WTC11 (cell line): ENCODE measurements around the gene SUN2. TPM values are rescaled to one million over a fixed set of nuclear protein-coding genes. Genes with fewer than 3 reads are reported as not detected.

ENCODE experiments used
- ATAC-seq: fragments of 200-7000 bp; cut with Tn5 transposase; 2 replicates; pipeline ENCODE4 v1.10.0; 2021; ENCODE audit warnings: mild to moderate bottlenecking, moderate library complexity
- CTCF ChIA-PET: fragments of 300-600 bp; sonication (Branson Sonifier 250); formaldehyde crosslinking; loops from one replicate; lab custom pipeline; 2021; ENCODE audit warnings: antibody characterized with exemption; lab: Charles Lee
- POLR2A ChIA-PET: fragments of 350-600 bp; sonication (Branson Sonifier 250); formaldehyde crosslinking; loops from one replicate; lab custom pipeline; 2021; ENCODE audit warnings: antibody characterized with exemption; lab: Charles Lee
- DNase-seq: peaks from one replicate; pipeline ENCODE4 v3.0.0; 2021; ENCODE audit warnings: low spot score
- H3K27ac Mint-ChIP-seq: 2 replicates; pipeline ENCODE4 v1.8.0; 2021; ENCODE audit warnings: mixed read lengths
- H3K27me3 Mint-ChIP-seq: 2 replicates; pipeline ENCODE4 v1.8.0; 2021; ENCODE audit warnings: low read depth, mild to moderate bottlenecking, moderate library complexity, mixed read lengths
- H3K36me3 Mint-ChIP-seq: 2 replicates; pipeline ENCODE4 v1.8.0; 2021; ENCODE audit warnings: mixed read lengths
- H3K4me1 Mint-ChIP-seq: 2 replicates; pipeline ENCODE4 v1.8.0; 2022; ENCODE audit warnings: mixed read lengths
- H3K4me3 Mint-ChIP-seq: 2 replicates; pipeline ENCODE4 v1.8.0; 2021; ENCODE audit warnings: mild to moderate bottlenecking, moderate library complexity, mixed read lengths
- H3K9me3 Mint-ChIP-seq: 2 replicates; pipeline ENCODE4 v1.8.0; 2021; ENCODE audit warnings: mixed read lengths
- CBFB ChIP-seq: sonication (generic); formaldehyde crosslinking; IDR thresholded peaks from 2 replicates; pipeline ENCODE4 v1.8.1; 2022; ENCODE audit warnings: mild to moderate bottlenecking, low read depth, missing genetic modification reagents
- CREB1 ChIP-seq: sonication (generic); formaldehyde crosslinking; IDR thresholded peaks from 2 replicates; pipeline ENCODE4 v1.8.0; 2023; ENCODE audit warnings: mild to moderate bottlenecking, missing genetic modification reagents
- GTF2I ChIP-seq: fragments of 250-450 bp; sonication (Bioruptor Pico); conservative IDR thresholded peaks from 2 replicates; pipeline ENCODE4 v1.4.0; 2021; ENCODE audit warnings: mild to moderate bottlenecking
- HMGA2 ChIP-seq: fragments of 250-450 bp; sonication (Bioruptor Pico); IDR thresholded peaks from 2 replicates; pipeline ENCODE4 v1.4.0; 2021; ENCODE audit warnings: mild to moderate bottlenecking, moderate library complexity
- JAZF1 ChIP-seq: fragments of 250-450 bp; sonication (Bioruptor Pico); IDR thresholded peaks from 2 replicates; pipeline ENCODE4 v1.9.0; 2021; ENCODE audit warnings: moderate library complexity, mild to moderate bottlenecking, inconsistent platforms
- MYBL2 ChIP-seq: sonication (generic); formaldehyde crosslinking; IDR thresholded peaks from 2 replicates; pipeline ENCODE4 v1.8.1; 2023; ENCODE audit warnings: mild to moderate bottlenecking, moderate library complexity, missing genetic modification reagents
- NR1H2 ChIP-seq: sonication (generic); formaldehyde crosslinking; IDR thresholded peaks from 2 replicates; pipeline ENCODE4 v1.9.0; 2021; ENCODE audit warnings: mild to moderate bottlenecking, moderate library complexity, missing genetic modification reagents
- NR3C1 ChIP-seq: sonication (generic); formaldehyde crosslinking; conservative IDR thresholded peaks from 2 replicates; pipeline ENCODE4 v1.8.1; 2023; ENCODE audit warnings: low read depth, mild to moderate bottlenecking, missing genetic modification reagents
- SMAD3 ChIP-seq: sonication (generic); formaldehyde crosslinking; IDR thresholded peaks from 2 replicates; pipeline ENCODE4 v1.8.0; 2022; ENCODE audit warnings: missing genetic modification reagents, mild to moderate bottlenecking, borderline replicate concordance
- SOX15 ChIP-seq: fragments of 250-450 bp; sonication (Bioruptor Pico); IDR thresholded peaks from 2 replicates; pipeline ENCODE4 v1.9.0; 2021; ENCODE audit warnings: mild to moderate bottlenecking
- TP53 ChIP-seq: sonication (generic); formaldehyde crosslinking; IDR thresholded peaks from 2 replicates; pipeline ENCODE4 v1.8.1; 2023; ENCODE audit warnings: mild to moderate bottlenecking, missing genetic modification reagents
- ZNF121 ChIP-seq: sonication (generic); formaldehyde crosslinking; IDR thresholded peaks from 2 replicates; pipeline ENCODE4 v1.8.0; 2023; ENCODE audit warnings: missing genetic modification reagents
- ZNF263 ChIP-seq: sonication (generic); formaldehyde crosslinking; IDR thresholded peaks from 2 replicates; pipeline ENCODE4 v1.8.1; 2022; ENCODE audit warnings: low read depth, mild to moderate bottlenecking, moderate library complexity, missing genetic modification reagents
- total RNA-seq: library from RNA; stranded (reverse); gene quantifications from 3 replicates; pipeline ENCODE4 v1.2.3, GENCODE V29; 2021
- TF ChIP-seq, protein P1 (sequence below): sonication (generic); formaldehyde crosslinking; IDR thresholded peaks from 2 replicates; pipeline ENCODE4 v1.8.0; 2022; ENCODE audit warnings: missing genetic modification reagents
- TF ChIP-seq, protein P2 (sequence below): sonication (generic); formaldehyde crosslinking; IDR thresholded peaks from 2 replicates; pipeline ENCODE4 v1.8.0; 2023; ENCODE audit warnings: missing genetic modification reagents, mild to moderate bottlenecking, borderline replicate concordance
- TF ChIP-seq, protein P3 (sequence below): sonication (generic); formaldehyde crosslinking; IDR thresholded peaks from 2 replicates; pipeline ENCODE4 v1.8.1; 2023; ENCODE audit warnings: mild to moderate bottlenecking, missing genetic modification reagents
- TF ChIP-seq, protein P4 (sequence below): sonication (generic); formaldehyde crosslinking; IDR thresholded peaks from 2 replicates; pipeline ENCODE4 v1.8.1; 2022; ENCODE audit warnings: missing genetic modification reagents, borderline replicate concordance
- TF ChIP-seq, protein P5 (sequence below): sonication (generic); formaldehyde crosslinking; IDR thresholded peaks from 2 replicates; pipeline ENCODE4 v1.8.1; 2022; ENCODE audit warnings: low read depth, missing genetic modification reagents, borderline replicate concordance
- TF ChIP-seq, protein P6 (sequence below): sonication (generic); formaldehyde crosslinking; IDR thresholded peaks from 2 replicates; pipeline ENCODE4 v1.8.0; 2023; ENCODE audit warnings: mild to moderate bottlenecking, missing genetic modification reagents
- TF ChIP-seq, protein P7 (sequence below): sonication (generic); formaldehyde crosslinking; IDR thresholded peaks from 2 replicates; pipeline ENCODE4 v1.8.1; 2023; ENCODE audit warnings: mild to moderate bottlenecking, missing genetic modification reagents, moderate library complexity

The SUN2 gene
- total RNA-seq, 1 experiment from 2014 or later, result 30.1 TPM

DNA sequence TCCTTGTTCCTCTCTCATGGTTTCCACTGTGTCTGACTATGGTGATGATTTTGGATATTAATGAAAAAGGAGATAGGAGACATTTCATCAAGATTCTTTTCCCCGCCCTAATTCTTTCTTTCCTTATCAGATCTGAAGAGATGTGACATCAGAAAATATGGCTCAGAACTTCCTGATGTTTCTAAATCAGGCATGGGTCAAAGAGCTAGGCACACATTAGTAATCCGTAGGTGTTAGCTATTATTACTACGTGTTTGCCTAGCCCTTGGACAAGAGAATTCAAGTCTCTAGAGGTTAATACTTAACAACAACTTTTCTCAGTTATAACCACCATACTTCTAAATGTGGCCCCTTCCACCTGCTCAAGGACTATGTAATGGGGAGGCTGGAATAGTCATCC is 60.9 kb downstream of the SUN2 start (continued):
- TF ChIP-seq, protein P1, sequence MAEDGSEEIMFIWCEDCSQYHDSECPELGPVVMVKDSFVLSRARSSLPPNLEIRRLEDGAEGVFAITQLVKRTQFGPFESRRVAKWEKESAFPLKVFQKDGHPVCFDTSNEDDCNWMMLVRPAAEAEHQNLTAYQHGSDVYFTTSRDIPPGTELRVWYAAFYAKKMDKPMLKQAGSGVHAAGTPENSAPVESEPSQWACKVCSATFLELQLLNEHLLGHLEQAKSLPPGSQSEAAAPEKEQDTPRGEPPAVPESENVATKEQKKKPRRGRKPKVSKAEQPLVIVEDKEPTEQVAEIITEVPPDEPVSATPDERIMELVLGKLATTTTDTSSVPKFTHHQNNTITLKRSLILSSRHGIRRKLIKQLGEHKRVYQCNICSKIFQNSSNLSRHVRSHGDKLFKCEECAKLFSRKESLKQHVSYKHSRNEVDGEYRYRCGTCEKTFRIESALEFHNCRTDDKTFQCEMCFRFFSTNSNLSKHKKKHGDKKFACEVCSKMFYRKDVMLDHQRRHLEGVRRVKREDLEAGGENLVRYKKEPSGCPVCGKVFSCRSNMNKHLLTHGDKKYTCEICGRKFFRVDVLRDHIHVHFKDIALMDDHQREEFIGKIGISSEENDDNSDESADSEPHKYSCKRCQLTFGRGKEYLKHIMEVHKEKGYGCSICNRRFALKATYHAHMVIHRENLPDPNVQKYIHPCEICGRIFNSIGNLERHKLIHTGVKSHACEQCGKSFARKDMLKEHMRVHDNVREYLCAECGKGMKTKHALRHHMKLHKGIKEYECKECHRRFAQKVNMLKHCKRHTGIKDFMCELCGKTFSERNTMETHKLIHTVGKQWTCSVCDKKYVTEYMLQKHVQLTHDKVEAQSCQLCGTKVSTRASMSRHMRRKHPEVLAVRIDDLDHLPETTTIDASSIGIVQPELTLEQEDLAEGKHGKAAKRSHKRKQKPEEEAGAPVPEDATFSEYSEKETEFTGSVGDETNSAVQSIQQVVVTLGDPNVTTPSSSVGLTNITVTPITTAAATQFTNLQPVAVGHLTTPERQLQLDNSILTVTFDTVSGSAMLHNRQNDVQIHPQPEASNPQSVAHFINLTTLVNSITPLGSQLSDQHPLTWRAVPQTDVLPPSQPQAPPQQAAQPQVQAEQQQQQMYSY (CRISPR knock-in tag), result no peak
- TF ChIP-seq GTF2I (no peak), SMAD3 (CRISPR knock-in tag) (no peak), TP53 (no peak)
- TF ChIP-seq, protein P2, sequence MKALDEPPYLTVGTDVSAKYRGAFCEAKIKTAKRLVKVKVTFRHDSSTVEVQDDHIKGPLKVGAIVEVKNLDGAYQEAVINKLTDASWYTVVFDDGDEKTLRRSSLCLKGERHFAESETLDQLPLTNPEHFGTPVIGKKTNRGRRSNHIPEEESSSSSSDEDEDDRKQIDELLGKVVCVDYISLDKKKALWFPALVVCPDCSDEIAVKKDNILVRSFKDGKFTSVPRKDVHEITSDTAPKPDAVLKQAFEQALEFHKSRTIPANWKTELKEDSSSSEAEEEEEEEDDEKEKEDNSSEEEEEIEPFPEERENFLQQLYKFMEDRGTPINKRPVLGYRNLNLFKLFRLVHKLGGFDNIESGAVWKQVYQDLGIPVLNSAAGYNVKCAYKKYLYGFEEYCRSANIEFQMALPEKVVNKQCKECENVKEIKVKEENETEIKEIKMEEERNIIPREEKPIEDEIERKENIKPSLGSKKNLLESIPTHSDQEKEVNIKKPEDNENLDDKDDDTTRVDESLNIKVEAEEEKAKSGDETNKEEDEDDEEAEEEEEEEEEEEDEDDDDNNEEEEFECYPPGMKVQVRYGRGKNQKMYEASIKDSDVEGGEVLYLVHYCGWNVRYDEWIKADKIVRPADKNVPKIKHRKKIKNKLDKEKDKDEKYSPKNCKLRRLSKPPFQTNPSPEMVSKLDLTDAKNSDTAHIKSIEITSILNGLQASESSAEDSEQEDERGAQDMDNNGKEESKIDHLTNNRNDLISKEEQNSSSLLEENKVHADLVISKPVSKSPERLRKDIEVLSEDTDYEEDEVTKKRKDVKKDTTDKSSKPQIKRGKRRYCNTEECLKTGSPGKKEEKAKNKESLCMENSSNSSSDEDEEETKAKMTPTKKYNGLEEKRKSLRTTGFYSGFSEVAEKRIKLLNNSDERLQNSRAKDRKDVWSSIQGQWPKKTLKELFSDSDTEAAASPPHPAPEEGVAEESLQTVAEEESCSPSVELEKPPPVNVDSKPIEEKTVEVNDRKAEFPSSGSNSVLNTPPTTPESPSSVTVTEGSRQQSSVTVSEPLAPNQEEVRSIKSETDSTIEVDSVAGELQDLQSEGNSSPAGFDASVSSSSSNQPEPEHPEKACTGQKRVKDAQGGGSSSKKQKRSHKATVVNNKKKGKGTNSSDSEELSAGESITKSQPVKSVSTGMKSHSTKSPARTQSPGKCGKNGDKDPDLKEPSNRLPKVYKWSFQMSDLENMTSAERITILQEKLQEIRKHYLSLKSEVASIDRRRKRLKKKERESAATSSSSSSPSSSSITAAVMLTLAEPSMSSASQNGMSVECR (CRISPR knock-in tag), result no peak

DNA sequence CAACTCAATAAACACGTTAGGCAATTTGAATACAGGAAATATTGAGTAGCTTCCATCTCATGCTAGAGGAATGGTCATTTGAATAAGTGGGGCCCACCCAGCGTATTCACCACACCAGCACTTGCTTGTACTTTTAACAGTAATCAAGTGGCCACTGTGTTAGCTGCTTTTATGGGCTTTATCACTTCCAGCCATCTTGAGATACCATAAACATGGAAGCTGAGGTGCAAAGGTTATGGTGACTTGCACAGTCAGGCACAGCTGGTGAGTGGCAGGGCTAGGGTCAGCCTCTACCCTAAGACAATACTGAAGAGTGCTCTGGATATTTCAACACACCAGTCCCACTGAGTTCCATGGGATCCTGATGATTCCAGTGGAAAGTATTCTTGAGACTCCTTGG is 61.7 kb downstream of the SUN2 start:
- Mint-ChIP-seq H3K27me3 (no peaks in the 10 kb centered on the region), H3K27ac (no peak overlapping the region), H3K36me3 (peaks cover 22% of the 10 kb centered on the region), H3K4me1 (peaks cover 20% of the 10 kb centered on the region), H3K4me3 (no peak overlapping the region), H3K9me3 (no peaks in the 10 kb centered on the region)
- DNase-seq, result no peak
- POLR2A ChIA-PET, result no interaction called here
- CTCF ChIA-PET, result interaction anchor here (0.7 kb wide), 1 partner anchor 267 kb away, joined by 4 read pairs; no protein-coding TSS in a partner anchor
- ATAC-seq, result no peak
- no peak for TF ChIP-seq NR1H2
- TF ChIP-seq, protein P3, sequence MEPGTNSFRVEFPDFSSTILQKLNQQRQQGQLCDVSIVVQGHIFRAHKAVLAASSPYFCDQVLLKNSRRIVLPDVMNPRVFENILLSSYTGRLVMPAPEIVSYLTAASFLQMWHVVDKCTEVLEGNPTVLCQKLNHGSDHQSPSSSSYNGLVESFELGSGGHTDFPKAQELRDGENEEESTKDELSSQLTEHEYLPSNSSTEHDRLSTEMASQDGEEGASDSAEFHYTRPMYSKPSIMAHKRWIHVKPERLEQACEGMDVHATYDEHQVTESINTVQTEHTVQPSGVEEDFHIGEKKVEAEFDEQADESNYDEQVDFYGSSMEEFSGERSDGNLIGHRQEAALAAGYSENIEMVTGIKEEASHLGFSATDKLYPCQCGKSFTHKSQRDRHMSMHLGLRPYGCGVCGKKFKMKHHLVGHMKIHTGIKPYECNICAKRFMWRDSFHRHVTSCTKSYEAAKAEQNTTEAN (CRISPR knock-in tag), result no peak
- TF ChIP-seq, protein P4, sequence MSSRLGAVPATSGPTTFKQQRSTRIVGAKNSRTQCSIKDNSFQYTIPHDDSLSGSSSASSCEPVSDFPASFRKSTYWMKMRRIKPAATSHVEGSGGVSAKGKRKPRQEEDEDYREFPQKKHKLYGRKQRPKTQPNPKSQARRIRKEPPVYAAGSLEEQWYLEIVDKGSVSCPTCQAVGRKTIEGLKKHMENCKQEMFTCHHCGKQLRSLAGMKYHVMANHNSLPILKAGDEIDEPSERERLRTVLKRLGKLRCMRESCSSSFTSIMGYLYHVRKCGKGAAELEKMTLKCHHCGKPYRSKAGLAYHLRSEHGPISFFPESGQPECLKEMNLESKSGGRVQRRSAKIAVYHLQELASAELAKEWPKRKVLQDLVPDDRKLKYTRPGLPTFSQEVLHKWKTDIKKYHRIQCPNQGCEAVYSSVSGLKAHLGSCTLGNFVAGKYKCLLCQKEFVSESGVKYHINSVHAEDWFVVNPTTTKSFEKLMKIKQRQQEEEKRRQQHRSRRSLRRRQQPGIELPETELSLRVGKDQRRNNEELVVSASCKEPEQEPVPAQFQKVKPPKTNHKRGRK (CRISPR knock-in tag), result no peak
- TF ChIP-seq SOX15, result no peak
- TF ChIP-seq ZNF263 (CRISPR knock-in tag), result no peak
- no peak for TF ChIP-seq NR3C1
- TF ChIP-seq CBFB (CRISPR knock-in tag), result no peak
- no peak for TF ChIP-seq TP53
- no peak for TF ChIP-seq GTF2I
- TF ChIP-seq, protein P5, sequence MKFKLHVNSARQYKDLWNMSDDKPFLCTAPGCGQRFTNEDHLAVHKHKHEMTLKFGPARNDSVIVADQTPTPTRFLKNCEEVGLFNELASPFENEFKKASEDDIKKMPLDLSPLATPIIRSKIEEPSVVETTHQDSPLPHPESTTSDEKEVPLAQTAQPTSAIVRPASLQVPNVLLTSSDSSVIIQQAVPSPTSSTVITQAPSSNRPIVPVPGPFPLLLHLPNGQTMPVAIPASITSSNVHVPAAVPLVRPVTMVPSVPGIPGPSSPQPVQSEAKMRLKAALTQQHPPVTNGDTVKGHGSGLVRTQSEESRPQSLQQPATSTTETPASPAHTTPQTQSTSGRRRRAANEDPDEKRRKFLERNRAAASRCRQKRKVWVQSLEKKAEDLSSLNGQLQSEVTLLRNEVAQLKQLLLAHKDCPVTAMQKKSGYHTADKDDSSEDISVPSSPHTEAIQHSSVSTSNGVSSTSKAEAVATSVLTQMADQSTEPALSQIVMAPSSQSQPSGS (CRISPR knock-in tag), result no peak
- TF ChIP-seq, protein P6, sequence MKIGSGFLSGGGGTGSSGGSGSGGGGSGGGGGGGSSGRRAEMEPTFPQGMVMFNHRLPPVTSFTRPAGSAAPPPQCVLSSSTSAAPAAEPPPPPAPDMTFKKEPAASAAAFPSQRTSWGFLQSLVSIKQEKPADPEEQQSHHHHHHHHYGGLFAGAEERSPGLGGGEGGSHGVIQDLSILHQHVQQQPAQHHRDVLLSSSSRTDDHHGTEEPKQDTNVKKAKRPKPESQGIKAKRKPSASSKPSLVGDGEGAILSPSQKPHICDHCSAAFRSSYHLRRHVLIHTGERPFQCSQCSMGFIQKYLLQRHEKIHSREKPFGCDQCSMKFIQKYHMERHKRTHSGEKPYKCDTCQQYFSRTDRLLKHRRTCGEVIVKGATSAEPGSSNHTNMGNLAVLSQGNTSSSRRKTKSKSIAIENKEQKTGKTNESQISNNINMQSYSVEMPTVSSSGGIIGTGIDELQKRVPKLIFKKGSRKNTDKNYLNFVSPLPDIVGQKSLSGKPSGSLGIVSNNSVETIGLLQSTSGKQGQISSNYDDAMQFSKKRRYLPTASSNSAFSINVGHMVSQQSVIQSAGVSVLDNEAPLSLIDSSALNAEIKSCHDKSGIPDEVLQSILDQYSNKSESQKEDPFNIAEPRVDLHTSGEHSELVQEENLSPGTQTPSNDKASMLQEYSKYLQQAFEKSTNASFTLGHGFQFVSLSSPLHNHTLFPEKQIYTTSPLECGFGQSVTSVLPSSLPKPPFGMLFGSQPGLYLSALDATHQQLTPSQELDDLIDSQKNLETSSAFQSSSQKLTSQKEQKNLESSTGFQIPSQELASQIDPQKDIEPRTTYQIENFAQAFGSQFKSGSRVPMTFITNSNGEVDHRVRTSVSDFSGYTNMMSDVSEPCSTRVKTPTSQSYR, result no peak
- no peak for TF ChIP-seq JAZF1 (CRISPR knock-in tag)
- TF ChIP-seq CREB1 (CRISPR knock-in tag), result no peak
- no peak for TF ChIP-seq MYBL2 (CRISPR knock-in tag)
- TF ChIP-seq, protein P7, sequence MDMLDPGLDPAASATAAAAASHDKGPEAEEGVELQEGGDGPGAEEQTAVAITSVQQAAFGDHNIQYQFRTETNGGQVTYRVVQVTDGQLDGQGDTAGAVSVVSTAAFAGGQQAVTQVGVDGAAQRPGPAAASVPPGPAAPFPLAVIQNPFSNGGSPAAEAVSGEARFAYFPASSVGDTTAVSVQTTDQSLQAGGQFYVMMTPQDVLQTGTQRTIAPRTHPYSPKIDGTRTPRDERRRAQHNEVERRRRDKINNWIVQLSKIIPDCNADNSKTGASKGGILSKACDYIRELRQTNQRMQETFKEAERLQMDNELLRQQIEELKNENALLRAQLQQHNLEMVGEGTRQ (CRISPR knock-in tag), result no peak
- TF ChIP-seq HMGA2 (CRISPR knock-in tag), result no peak
- TF ChIP-seq ZNF121 (CRISPR knock-in tag), result no peak
